ENCODE results near the gene FBXW8.

Gene FBXW8, protein sequence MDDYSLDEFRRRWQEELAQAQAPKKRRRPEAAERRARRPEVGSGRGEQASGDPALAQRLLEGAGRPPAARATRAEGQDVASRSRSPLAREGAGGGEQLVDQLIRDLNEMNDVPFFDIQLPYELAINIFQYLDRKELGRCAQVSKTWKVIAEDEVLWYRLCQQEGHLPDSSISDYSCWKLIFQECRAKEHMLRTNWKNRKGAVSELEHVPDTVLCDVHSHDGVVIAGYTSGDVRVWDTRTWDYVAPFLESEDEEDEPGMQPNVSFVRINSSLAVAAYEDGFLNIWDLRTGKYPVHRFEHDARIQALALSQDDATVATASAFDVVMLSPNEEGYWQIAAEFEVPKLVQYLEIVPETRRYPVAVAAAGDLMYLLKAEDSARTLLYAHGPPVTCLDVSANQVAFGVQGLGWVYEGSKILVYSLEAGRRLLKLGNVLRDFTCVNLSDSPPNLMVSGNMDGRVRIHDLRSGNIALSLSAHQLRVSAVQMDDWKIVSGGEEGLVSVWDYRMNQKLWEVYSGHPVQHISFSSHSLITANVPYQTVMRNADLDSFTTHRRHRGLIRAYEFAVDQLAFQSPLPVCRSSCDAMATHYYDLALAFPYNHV

GRCh38 chr12:116910645-116911451 is at the start of gene FBXW8:
FBXW8 (plus strand) TSS chr12:116910950; CDS start chr12:116911038, 88 bp downstream.
- DNase-seq = peak; percentile 50

GRCh38 chr12:116861320-116861719 is 49.4 kb upstream of the FBXW8 start:
- DNase-seq = no peak

DNA sequence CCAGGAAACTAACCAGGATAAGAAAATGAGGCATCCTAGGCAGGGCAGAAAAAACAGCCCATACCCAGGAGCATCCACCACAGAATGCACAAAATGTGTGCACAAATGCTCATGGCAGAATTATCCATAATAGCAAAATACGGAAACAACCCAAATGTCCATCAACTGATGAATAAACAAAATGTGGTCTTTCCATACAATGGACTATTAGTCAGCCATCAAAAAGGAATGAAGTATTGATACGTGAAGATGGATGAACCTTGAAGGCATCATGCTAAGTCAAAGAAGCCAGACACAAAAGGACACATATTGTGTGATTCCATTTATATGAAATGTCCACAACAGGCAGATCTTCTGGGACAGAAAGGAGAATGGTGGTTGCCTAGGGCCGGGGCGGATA is 48.6 kb upstream of the FBXW8 start:
- no peak for DNase-seq

DNA sequence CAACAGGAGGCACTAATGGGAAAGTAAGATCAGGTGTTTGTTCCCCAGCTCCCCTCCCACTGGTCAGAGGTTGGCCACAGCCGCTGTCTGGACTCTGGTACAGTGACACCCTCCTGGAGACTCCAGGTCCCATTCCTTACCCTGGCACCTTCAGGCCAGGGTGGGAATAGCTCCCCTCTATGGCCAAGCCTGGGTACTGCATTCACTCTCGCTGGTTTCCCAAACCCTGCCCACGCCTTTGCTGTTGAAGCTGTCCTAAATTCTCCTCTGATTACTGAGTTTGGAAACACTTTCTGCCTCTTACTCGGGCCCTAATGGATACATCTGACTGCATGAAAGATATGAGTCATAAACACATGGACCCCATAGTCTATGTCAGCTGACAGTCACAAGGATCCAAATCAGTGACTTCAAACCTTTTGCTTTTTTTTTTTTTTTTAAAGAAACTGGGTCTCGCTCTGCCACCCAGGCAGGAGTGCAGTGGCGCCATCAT is 47.4 kb upstream of the FBXW8 start:
- no peak for DNase-seq

DNA sequence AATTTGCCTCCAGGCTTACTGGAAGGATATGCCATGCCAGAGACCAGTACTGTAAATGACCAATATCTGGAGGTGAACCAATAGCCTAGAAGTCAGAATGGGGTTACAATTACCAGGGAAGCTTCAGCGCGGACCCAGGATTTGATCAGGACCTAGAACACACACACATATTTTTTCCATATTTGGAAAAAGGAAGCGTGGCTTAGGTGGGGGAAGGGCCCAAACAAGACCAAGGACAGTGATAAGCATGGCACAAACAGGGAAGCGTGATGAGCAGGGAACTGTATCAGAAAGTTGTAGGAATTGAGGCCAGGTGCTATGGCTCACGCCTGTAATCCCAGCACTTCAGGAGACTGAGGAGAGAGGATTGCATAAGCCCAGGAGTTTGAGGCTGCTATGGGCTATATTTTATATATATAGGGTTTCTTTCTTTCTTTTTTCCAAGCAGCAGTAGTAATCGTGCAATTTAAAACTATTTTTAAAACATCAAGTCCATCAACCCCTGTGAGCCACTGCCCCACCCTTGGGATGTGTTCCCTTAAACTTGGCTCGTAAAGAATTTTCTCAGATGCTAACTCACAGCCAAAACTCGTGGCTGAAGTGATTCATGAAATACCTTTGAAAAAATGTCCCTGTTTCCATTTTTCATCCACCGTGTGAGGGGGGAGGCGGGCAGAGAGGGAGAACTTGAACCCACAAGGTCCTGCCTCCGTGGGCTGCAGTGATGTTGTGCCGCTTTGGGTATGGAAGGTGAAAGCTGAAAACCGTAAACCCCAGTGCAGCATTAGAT is 46.2 kb upstream of the FBXW8 start:
- DNase-seq = no peak

GRCh38 chr12:116867523-116867922 is 43.2 kb upstream of the FBXW8 start:
- no peak for DNase-seq

DNA sequence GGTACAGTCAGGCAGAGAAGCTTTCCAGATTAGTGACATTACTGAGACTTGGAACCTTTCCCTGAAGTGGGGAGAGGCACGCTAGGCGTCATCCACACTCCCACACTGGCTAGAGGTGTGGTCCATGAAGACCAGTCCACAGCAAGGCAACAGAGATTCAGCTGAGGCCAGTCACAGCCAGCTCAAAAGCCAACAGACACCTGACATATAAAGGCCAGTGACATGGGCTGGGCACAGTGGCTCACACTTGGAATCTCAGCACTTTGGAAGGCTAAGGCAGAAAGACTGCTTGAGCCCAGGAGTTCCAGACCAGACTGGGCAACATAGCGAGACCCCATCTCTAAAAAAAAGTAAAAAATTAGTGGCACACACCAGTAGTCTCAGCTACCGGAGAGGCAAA is 40.4 kb upstream of the FBXW8 start:
- DNase-seq = no peak

GRCh38 chr12:116874324-116874995 is 36.3 kb upstream of the FBXW8 start:
- DNase-seq = no peak

DNA sequence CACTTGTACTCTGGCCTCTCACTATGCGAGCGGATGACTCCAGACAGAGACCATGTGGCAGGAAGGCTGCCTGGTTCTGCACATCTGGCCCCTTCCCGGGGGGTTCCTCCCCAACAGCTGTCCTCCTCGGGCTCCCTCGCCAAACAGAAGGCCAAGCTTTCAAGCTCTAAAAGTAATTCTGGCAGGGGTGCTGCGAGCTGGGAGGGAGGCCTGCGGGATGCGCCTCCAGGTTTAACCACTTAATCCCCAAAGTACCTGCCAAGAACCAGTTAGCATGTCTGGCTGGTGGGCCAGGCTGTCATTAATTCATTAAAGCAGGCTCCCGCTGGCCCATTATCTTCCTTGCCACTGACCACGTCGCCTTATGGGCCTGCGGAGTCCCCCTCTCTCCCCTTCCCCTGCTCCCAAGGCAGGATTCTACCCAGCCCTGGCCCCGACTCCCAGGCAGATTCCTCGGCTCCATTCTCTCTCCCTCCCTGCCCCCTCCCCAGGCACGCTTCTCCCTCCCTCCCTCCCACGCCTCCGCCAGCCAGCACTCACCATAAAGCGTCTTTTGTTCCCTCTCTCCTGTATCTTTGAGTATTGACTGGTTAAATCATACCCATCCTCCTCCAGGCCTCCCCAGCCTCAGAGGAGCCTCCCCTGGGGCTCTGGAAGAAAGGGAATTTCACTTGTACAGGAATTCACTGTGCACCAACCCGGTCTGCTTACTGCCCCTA is 34.4 kb upstream of the FBXW8 start:
- DNase-seq = no peak

DNA sequence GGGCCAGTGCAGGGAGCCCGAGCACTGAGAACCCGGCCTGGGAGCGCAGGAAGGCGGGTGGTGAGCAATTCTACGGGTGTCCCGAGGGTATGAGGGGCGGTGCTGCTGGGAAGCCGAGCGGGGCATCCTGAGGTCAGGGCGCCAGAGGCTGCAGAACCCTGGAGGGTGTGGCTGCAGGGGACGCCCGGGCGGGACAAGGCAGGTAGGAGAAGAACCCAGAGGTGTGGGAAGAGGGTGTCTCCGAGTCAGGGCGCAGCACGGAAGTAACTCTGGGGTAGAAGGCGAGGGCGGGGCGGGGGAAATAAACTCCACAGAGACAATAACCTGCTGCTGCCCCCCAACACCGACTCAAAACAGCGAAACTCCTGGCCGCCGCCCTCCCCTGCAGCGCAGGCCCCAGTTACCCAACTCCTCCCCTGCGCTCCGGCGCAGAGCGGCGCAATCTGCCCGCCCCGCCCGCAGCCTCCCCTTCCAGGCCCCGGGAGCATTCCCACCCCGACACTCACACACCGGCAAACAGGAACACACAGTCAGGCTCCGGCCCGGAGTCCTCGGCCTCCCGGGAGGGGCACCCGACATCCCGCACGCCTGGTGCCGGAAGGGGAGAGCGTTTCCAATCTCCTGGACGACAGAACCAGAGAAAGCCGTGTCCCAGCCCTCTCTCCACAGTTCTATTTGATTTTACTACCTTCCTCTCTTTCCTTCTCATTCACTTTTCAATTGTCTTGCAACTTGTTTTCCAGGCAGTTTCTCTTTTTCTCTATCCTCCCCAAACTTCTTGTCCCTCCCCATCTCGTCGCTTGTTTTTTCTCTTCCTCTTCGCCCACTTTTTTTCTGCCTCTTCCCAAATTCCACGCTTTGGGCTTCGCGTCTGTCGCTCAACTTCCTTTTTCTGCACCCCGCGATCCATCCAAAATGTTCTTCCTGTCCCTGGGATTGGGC is 31.9 kb upstream of the FBXW8 start:
- no peak for DNase-seq

- no peak for DNase-seq
Measured at GRCh38 chr12:116879509-116880212, 31.1 kb upstream of the FBXW8 start.

- DNase-seq = no peak
Measured at GRCh38 chr12:116880213-116880816, 30.4 kb upstream of the FBXW8 start.

- DNase-seq = no peak
Measured at GRCh38 chr12:116880817-116881324, 29.9 kb upstream of the FBXW8 start.

DNA sequence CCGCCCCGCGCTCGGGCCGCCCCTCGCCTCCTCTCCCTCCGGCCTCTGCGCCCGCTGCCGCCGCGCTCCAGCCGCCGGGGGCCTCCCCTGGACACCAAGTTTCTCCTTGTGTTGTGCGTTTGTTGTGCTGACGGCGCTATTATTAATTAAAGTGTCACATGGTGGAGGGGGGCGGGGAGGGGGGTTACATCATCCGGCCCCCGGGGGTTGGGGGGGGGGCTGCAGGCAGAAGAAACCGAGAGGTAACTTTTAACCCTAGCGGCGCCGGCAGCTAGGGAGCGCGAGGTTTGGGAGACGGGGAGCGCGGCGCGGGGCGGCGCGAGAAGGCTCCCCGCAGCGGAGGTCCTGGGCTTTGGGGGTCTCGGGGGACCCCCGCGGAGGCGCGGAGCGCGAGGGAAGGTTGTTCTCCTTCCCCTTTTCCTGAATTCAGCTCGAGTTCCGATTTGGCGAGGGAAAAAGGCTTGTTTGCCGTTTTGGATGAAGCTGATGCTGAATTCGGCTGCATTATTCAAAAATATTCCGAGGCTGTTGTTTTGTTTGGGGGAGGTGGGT is 29.3 kb upstream of the FBXW8 start, which contains the start of gene HRK:
Gene HRK (minus strand): TSS at position 117 of the 552 bp plus-strand sequence. CDS start 134 bp downstream, outside the sequence.
- DNase-seq = no peak

DNA sequence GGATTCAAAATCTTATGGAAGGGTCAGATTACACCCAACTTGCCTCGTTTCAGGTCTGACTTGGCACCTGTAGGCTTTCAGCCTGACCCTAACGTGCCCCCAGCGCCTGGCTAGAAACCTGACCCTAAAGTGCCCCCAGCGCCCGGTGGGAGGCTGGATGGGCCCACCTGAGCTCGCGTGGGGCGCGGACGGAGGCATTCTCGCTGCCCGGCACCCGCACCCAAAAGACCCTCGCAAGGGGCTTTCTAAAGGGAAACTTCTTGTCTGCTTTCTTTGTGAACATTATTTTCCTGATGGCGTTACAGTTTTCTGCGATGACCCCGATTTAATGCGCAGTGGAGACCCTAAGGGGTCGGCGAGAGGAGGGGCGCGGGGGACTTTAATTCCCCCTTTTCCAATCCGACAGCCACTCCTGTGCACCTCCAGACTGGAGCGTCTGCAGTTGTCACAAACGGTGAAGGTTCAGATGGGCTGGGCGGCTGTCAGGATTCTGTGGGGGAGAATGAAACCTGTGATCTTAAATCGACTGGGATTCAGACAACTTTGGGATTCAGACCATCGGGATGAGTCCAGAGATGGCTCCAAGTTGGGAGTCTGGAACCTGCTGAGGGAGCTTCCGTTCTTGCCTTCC is 28.8 kb upstream of the FBXW8 start:
- DNase-seq = no peak

- DNase-seq = no peak
Measured at GRCh38 chr12:116882742-116883141, 28.0 kb upstream of the FBXW8 start.

- DNase-seq = no peak
Measured at GRCh38 chr12:116884871-116885270, 25.9 kb upstream of the FBXW8 start.

DNA sequence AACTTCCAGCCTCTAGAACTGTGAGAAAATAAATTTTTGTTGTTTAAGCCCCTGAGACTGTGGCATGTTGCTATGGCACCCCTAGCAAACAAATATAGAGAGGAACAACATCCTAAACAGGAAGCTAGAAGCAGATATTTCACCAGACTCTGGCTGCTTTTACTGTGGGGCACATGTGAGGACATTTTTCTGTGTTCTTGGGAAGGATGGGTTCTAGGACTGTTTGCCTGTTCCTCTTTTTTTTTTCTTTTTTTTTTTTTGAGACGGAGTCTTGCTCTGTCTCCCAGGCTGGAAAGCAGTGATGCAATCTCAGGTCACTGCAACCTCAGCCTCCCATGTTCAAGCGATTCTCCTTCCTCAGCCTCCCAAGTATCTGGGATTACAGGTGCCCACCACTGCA is 25.3 kb upstream of the FBXW8 start:
- no peak for DNase-seq
